HG03565 (cell line): ENCODE data around the gene CHST1.
A peak's percentile ranks its signal among the peaks of the same experiment; 100 is the strongest.

Experiments used
- ATAC-seq: cut with Tn5 transposase; IDR thresholded peaks from one replicate; pipeline ENCODE4 v1.9.1; 2021; ENCODE audit warnings: mild to moderate bottlenecking, moderate library complexity; ENCODE audit not compliant: unreplicated experiment

CHST1 gene

GRCh38 chr11:45665206-45665932 lies at the start of gene CHST1:
CHST1 (minus strand) TSS chr11:45665622; CDS start chr11:45650923, 14,699 bp downstream.
- ATAC-seq = no peak

GRCh38 chr11:45713573-45713972 lies 48.2 kb upstream of the CHST1 start:
- ATAC-seq = no peak

- no peak for ATAC-seq
Observed at GRCh38 chr11:45710561-45710960, 45.1 kb upstream of the CHST1 start.

- ATAC-seq = no peak
Observed at GRCh38 chr11:45708887-45709663, 43.7 kb upstream of the CHST1 start.

- no peak for ATAC-seq
Observed at GRCh38 chr11:45704635-45705034, 39.2 kb upstream of the CHST1 start.

- ATAC-seq = no peak
Observed at GRCh38 chr11:45704133-45704532, 38.7 kb upstream of the CHST1 start.

- ATAC-seq = no peak
Observed at GRCh38 chr11:45702511-45702910, 37.1 kb upstream of the CHST1 start.

- no peak for ATAC-seq
Observed at GRCh38 chr11:45698777-45699497, 33.5 kb upstream of the CHST1 start.

GRCh38 chr11:45692808-45693453 lies 27.5 kb upstream of the CHST1 start:
- no peak for ATAC-seq

- no peak for ATAC-seq
Observed at GRCh38 chr11:45688472-45689033, 23.1 kb upstream of the CHST1 start.

GRCh38 chr11:45687836-45688235 lies 22.4 kb upstream of the CHST1 start:
- no peak for ATAC-seq

GRCh38 chr11:45685964-45686537 lies 20.6 kb upstream of the CHST1 start:
- ATAC-seq = no peak

GRCh38 chr11:45684440-45684839 lies 19.0 kb upstream of the CHST1 start:
- ATAC-seq = no peak

- no peak for ATAC-seq
Observed at GRCh38 chr11:45683271-45684058, 18.0 kb upstream of the CHST1 start.

- no peak for ATAC-seq
Observed at GRCh38 chr11:45679806-45680205, 14.4 kb upstream of the CHST1 start.

- ATAC-seq = no peak
Observed at GRCh38 chr11:45678976-45679375, 13.6 kb upstream of the CHST1 start.

GRCh38 chr11:45677770-45678512 lies 12.5 kb upstream of the CHST1 start:
- no peak for ATAC-seq

- peak; percentile 97 for ATAC-seq
Observed at GRCh38 chr11:45676522-45677095, 11.2 kb upstream of the CHST1 start.

- no peak for ATAC-seq
Observed at GRCh38 chr11:45675646-45676045, 10.2 kb upstream of the CHST1 start.
